GM18499 (cell line): ENCODE measurements around the gene FAM193A.
"Not testable (repeated sequence)": the region's sequence is repeated elsewhere in the genome, so short reads cannot be mapped to it uniquely, and the experiment has no call there.

Source experiments
- ATAC-seq: cut with Tn5 transposase; IDR thresholded peaks from one replicate; pipeline ENCODE4 v1.9.1; 2021; ENCODE audit warnings: moderate number of reproducible peaks; ENCODE audit not compliant: insufficient read depth, unreplicated experiment

FAM193A gene

GRCh38 chr4:2512396-2513135, 23.9 kb upstream of the FAM193A start:
- ATAC-seq = no peak

GRCh38 chr4:2514193-2514592, 22.3 kb upstream of the FAM193A start:
- ATAC-seq = not testable (repeated sequence)

DNA sequence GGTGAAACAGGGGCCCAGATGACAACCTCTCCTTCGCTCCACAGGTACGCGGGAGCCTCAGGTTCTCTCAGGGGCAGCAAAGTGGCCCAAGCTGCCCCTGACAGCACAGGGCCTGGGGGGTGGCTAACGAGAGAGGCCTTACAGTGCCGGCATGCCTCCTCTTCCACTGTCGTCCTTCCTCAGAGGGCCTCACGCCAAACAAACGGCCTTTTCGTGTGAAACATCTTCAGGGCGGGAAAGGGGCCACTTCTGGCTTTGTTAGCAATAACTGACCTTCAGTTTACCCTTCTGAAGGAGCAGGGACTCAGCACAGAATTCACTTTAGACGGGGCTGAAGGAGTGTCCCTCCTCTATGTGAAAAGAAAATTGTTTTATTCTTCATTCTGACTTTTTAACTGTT, 21.5 kb upstream of the FAM193A start:
- ATAC-seq = not testable (repeated sequence)

DNA sequence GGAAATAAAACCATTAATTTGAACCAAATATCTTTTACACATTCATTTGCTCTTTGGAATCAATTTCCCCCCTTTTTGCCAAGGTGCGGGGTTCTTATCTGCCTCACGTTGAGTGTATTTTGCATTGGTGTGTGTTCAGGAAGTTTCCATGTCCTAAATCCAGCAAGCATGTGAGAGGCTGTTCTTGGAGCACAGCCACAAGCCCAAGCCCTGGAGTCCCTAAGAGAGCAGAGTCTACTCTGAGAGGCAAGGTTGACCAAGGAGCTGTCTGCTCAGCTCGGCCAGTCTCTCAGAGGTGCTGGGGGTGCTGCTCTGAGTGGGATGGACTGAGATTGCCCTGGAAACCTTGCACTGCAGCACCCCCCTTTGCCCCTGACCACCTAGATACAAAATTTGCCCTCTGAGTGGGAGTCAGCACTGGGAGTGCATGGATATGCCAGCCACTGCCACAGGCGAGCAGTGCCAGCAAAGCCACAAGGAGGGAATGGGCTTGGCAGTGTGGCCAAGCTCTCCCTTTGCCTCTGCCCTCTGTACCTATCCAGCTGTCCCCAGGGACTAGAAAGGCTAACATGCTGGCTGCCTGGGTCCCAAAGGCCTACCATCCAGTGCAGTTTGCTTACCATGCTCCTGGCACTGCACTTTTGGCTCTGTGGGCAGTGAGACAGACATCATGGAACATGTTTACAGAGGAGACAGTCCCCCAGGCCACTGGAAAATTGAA, 20.5 kb upstream of the FAM193A start:
- ATAC-seq = no peak

GRCh38 chr4:2516635-2517034, 19.8 kb upstream of the FAM193A start:
- ATAC-seq = no peak

DNA sequence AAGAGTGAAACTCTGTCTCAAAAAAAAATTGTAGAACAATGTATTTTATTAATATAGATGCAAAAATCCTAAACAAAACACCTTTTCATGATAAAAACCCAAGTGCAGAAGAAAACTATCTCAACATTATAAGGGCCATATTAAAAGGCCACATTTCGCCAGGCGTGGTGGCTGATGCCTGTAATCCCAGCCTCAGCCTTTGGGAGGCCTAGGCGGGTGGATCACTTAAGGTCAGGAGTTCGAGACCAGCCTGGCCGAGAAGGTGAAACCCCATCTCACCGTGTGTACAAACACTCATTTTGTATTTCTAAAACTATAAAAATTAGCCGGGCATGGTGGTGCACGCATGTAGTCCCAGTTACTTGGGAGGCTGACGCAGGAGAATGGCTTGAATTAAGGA, 9.9 kb upstream of the FAM193A start:
- ATAC-seq = no peak

DNA sequence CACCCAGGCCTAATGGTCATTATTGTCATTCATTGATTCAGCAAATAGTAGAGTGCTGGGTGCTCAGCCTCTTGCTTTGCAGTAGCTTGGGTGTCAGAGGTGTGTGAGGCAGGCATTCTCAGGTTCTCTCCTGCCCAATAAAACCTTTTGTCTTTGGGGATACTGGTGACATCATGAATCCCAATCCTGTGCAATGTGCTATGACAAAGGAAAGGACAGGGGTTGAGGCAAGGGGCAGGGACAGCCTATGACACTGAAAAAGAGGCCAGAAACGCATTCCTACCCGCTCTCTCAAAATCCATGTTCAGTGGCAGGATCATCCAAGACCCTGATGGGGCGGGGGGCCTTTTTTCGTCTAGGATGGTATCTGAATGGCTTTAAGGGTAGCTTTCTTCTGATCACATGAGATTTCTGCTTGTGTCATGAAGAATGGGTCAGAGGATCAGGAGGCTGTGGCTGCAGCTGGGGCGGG, 1.5 kb upstream of the FAM193A start:
- no peak for ATAC-seq

DNA sequence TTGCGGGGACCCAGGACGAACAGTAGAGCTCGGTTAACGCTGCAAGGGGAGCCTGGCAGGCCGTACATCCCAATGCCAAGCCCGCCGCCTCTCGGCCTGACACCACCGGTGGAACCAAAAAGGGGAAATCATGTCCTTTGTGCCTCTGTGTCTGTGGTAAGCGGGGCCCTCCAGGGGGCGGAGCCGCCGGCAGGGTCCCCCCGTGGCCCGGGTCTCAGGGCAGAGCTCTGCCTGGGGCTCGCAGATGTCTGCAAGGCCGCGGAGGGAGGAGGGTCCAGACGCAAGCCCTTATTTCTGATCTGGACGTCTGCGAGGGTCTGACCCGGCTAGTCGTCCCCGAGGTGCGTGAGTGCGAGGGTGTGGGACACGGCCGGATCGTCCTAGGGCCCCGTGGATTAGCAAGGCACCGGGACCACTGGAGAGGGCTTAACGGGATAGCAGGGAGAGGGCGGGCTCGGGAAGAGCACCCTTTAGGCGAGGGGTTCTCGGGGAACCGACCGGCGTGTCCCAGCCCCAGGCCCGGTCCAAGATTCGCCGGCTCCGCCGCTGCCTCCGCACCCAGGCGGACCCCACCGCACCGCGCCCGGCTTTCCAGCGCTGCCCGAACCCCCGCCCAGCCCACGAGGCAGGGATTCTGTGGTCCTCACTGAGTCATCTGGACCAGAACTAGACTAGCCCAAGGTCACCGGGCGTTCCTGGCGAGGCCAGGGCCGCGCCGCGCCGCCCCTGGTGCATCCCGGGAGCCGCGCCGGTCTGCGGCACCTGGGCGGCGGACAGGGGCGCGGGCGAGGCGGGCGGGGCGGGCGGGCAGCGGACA, 863 bp upstream of the FAM193A start:
- peak; percentile 7 for ATAC-seq

- ATAC-seq = no peak
These were observed 774 bp downstream of the FAM193A start for GRCh38 chr4:2537011-2537830.

GRCh38 chr4:2543580-2544191, 7.2 kb downstream of the FAM193A start:
- ATAC-seq = not testable (repeated sequence)

GRCh38 chr4:2545321-2546013, 9.0 kb downstream of the FAM193A start:
- ATAC-seq = no peak

- ATAC-seq = no peak
These were observed 9.9 kb downstream of the FAM193A start for GRCh38 chr4:2546286-2546823.

GRCh38 chr4:2546961-2547691, 10.7 kb downstream of the FAM193A start:
- ATAC-seq = not testable (repeated sequence)

DNA sequence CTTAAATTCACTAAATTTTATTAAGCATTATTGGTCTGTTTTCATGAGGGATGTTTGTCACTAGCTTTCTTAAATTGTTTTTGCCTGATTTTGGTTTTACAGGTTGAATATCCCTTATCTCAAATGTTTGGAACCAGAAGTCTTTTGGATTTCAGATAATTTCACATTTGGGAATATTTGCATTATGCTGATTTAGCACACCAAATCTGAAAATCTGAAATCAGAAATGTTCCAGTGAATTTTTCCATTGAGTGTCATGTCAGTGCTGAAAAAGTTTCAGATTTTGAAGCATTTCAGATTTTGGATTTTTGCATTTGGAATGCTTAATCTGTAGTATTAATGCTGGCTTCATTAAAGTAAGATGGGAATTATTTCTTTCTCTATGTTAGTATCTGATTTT, 14.7 kb downstream of the FAM193A start:
- no peak for ATAC-seq

DNA sequence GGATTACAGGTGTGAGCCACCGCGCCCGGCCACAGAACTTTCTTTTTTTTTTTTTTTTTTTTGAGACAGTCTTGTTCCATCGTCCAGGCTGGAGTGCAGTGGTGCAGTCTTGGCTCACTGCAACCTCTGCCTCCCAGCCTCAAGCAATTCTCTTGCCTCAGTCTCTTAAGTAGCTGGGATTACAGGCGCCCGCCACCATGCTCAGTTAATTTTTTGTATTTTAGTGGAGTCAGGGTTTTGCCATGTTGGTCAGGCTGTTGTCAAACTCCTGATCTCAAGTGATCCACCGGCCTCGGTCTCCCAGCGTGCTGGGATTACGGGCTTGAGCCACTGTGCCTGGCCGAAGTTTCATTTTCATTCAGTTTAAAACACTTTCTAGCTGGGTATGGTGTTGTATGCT, 16.4 kb downstream of the FAM193A start:
- no peak for ATAC-seq

- ATAC-seq = no peak
These were observed 21.9 kb downstream of the FAM193A start for GRCh38 chr4:2558301-2558700.

GRCh38 chr4:2560167-2560566, 23.7 kb downstream of the FAM193A start:
- no peak for ATAC-seq

DNA sequence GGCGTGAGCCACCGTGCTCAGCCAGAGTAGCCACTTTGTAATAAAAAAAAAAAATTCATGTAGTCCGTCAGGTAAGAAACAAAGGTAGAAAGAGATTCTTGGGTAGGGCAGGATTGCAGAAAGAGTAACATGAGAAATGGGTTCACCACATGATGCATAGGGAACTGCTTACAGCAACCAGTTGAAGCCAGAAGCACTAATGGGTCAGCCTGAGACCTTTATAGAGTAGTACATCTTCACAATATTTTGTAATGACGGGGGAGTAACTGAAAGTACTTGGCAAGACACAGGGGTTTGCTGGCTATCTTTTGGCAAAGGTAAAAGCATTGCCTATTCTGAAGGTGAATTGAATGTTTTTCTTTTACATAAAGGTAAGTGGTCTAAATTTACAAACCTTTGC, 29.1 kb downstream of the FAM193A start:
- no peak for ATAC-seq
